GM19395 (cell line): ENCODE results near the gene LRIG1.

ENCODE experiments used
- ATAC-seq: cut with Tn5 transposase; IDR thresholded peaks from one replicate; pipeline ENCODE4 v1.9.1; 2021; ENCODE audit warnings: mild to moderate bottlenecking, moderate library complexity; ENCODE audit not compliant: unreplicated experiment

The LRIG1 gene

DNA sequence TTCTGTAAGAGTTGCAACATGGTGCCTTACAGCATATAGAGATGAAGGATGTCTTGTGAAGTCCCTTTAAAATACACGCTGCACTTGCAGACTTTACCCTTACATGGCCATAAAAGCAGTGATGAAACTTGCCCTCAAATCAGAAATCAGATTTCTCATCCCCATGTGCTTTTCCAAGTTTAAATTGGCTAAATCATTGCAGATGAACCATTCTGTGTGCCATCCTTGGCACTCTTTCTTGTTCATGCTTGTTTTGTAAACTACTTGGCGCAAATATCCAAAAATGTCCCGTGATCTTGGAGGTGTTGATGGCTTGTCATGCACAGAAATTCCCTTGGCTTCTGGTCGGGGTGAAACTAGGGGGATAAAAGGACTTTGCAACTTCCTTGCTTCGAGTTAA is 135.7 kb downstream of the LRIG1 start:
- no peak for ATAC-seq

GRCh38 chr3:66363148-66363547 is 137.7 kb downstream of the LRIG1 start:
- ATAC-seq = no peak

- ATAC-seq = no peak
Observed at GRCh38 chr3:66362541-66362941, 138.3 kb downstream of the LRIG1 start.

DNA sequence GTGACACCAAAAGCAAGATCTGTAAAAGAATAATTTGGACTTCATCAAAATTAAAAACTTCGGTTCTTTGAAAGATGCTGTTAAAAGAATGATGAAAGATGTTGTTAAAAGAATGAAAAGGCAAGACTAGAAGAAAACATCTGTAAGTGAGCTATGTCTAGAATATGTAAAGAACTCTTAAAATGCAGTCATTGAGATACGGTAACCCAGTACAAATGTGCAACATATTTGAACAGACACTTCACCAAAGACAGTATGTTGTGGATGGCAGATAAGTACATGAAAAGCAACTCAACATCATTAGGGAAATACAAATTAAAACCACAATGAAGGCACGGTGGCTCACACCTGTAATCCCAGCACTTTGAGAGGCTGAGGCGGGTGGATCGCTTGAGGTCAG is 139.5 kb downstream of the LRIG1 start:
- ATAC-seq = no peak

GRCh38 chr3:66355997-66356396 is 144.8 kb downstream of the LRIG1 start:
- ATAC-seq = no peak

GRCh38 chr3:66355394-66355793 is 145.4 kb downstream of the LRIG1 start:
- peak; percentile 95 for ATAC-seq

GRCh38 chr3:66354001-66354400 is 146.8 kb downstream of the LRIG1 start:
- no peak for ATAC-seq

DNA sequence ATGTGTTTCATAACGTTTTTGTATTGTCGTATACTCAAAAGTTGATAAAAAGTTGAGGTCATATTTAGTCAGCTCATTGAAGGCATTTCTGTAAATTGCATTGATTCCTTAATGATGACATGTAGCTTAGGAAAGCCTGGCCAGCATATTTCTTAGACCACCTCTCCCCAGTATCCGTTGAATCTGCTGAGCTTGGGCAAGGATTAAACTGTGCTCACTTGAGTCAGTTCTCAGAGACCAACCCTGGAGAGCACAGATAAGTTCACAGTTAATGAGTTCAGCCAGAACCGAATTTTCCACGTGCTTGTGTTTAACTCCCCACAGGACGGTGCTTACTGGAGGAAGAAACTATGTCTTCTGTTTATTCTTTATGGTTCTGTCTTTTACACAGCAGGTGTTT is 147.3 kb downstream of the LRIG1 start:
- no peak for ATAC-seq

DNA sequence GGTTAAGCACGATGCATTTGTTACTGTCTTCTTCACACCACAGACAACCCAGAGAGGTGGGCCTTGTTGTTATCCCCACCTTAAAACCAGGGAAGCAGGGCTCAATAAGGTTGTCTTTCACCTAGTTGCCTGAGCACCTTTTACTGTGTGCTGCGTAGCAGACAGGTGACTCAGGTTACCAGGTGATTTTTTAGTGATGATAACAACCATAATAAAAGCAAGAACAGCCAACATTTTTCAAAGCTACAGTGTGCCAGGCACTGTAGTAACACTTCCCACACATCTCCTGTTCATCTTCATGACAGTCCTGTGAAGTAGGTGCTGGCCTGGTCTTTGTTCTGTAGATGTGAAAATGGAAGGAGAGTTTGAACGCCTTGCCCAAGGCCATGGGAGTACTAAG is 147.8 kb downstream of the LRIG1 start:
- ATAC-seq = no peak

GRCh38 chr3:66350601-66351000 is 150.2 kb downstream of the LRIG1 start:
- no peak for ATAC-seq

GRCh38 chr3:66348704-66349103 is 152.1 kb downstream of the LRIG1 start:
- no peak for ATAC-seq

DNA sequence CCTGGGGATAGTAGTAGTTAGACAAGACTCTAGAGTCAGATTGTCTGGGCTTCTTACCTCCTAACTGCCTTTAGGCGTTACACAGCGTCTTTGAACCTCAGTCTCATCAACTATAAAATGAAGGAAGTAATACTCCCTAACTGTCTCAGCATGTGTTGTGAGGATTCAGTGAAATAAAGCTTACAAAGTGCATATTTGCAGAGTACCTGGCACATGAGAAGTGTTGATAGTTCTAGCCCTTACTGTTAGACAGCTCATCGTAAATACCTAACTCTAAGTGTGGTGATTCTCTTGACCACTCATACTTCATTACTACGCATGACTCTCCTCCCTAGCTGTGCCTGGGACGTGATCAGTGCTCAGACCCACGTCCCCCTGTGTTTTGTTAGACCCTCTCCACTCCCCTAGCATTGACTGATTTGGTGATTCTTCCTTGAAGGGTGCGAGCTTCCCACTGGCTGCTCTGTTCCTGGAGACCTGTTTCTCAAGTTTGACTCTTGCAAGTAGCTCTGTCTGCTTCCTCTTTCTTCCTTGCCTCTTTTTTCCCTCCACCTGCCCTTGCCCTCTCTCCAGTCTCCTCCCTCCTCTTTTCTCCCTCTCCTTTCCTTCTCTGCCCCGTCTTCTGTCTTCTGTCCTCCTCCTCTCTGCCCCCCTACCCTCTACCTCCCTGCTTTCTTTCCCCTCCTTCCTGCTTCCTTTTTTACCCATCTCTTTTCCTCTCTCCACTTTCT is 155.8 kb downstream of the LRIG1 start:
- ATAC-seq = no peak

- ATAC-seq = no peak
Observed at GRCh38 chr3:66344391-66344811, 156.4 kb downstream of the LRIG1 start.

DNA sequence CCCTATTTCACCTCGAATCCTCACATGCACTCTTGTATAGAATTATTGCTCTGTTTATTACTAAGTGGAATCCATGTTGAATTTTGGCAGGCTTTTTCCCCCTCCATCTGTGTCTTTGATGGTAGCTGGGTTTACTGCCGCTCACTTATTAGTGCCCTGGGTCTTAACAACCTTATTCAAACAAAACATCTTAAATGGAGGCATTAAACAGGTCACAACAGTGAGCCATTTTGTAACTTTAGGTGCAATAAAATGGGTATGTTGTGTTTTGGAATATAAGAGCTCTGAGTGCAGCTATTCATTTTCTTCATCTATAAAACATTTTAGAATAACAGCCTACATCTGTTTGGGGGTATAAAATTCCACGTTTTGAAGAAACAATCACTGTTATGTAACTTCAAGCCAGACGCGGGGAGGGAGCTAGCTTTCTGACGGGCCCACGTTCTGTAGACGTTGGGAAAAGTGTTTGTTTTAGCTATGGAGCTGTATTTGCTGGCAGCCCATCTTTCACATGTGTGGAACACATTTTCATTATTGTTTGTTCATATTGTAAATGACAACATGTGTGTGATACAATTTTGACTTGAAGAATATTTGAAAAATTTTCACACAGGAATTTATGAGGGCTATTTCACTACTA is 158.0 kb downstream of the LRIG1 start:
- ATAC-seq = no peak

- no peak for ATAC-seq
Observed at GRCh38 chr3:66338927-66339326, 161.9 kb downstream of the LRIG1 start.

DNA sequence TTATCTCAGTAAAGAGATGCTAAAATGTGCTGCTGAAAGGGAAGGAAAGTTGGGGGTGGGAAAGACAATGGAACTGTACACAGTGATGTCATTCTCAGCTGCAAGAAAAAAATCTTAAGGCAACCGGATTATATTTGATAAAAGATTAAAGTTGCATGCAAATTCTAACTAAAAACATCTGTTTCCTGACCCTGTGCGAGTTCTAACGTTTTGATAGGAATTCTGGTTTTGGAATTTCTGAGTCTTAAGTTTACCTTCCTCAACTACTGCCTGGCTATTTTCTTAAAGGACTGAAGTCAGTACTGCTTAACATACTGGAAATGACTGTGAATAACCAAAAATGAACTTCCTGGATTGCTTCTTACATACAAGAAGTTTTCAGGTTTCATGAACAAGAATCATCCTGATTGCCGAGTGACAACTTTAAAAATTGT is 164.5 kb downstream of the LRIG1 start:
- no peak for ATAC-seq

DNA sequence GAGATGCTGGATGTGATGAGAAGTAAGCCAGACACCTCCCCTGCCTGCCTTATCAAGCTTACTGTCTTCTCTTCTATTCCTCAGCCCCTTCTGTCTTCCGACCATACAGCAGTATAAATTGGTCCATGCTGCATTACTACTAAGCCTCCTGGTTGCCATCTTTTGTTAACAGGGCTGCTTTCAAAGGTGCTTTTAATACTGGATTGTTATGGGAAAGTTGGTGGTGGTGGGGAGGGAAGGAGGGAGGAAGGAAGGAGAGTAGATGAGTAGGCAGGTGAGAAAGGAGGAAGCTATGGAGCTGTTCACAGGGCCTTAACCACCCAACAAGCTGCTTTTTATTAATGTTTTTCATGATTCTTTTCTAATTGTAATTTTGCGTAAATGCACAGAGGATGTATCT is 165.2 kb downstream of the LRIG1 start:
- ATAC-seq = no peak
